ENCODE measurements around the gene CRHR2. TPM values are rescaled to one million over a fixed set of nuclear protein-coding genes. Genes with fewer than 3 reads are reported as not detected.

The CRHR2 gene
- total RNA-seq, 3 donors from 2014 or later, result not detected

DNA sequence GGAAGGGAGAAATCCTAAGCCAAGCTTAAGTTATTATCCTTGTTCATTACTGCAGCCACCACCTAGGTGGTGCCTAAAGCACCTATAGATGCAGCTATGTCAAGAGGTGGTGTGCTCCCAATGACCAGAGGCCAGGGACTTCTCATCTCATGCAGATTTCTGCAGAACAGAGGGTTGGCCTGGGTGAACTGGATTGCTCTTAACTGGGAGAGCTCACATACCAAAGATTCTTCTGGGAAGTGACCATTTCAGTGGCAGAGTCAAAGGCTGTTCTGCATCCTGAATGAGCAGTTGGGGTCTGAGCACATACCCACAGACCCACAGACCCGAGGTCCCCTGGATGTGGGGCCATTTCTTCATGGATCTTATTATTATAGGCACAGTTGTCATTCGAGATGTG is 2.1 kb upstream of the CRHR2 start:
- Histone ChIP-seq H3K36me3 (ENCODE audit: low read depth) (no peaks in the 10 kb centered on the region), H3K4me3 (no peak overlapping the region), H3K4me1 (ENCODE audit: low read depth) (peaks cover 16% of the 10 kb centered on the region), H3K9me3 (no peaks in the 10 kb centered on the region)
- intact Hi-C loops (cut with DNase I, micrococcal nuclease), result no loop called here
- TF ChIP-seq, protein P1, sequence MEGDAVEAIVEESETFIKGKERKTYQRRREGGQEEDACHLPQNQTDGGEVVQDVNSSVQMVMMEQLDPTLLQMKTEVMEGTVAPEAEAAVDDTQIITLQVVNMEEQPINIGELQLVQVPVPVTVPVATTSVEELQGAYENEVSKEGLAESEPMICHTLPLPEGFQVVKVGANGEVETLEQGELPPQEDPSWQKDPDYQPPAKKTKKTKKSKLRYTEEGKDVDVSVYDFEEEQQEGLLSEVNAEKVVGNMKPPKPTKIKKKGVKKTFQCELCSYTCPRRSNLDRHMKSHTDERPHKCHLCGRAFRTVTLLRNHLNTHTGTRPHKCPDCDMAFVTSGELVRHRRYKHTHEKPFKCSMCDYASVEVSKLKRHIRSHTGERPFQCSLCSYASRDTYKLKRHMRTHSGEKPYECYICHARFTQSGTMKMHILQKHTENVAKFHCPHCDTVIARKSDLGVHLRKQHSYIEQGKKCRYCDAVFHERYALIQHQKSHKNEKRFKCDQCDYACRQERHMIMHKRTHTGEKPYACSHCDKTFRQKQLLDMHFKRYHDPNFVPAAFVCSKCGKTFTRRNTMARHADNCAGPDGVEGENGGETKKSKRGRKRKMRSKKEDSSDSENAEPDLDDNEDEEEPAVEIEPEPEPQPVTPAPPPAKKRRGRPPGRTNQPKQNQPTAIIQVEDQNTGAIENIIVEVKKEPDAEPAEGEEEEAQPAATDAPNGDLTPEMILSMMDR (IDR thresholded peaks at IDR 0.05), result no peak
- ATAC-seq (no peak), DNase-seq (no peak)

DNA sequence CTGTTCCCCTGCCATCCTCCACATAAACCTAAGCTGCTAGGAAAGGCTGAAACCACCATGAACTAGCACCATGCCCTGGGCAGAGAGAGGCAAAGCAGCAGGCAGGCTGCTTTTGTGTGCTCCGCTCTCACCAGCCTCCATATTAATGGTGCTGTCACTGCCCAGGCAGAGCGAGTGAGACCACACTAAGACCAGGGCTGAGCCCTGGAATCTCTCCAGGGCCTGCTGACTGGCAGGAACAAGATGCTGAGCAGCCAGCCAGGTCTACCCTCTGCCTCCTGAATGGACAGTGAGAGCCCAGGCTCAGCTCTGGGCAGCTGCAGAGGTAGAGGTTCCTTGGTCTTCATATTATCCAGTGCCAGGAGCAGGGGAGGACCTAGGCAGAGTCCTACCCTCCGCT is 1.6 kb upstream of the CRHR2 start:
- no peak for ATAC-seq
- no peaks in the 10 kb centered on the region for H3K36me3 ChIP-seq (ENCODE audit: low read depth)
- peaks cover 16% of the 10 kb centered on the region for H3K4me1 ChIP-seq (ENCODE audit: low read depth)
- TF ChIP-seq, protein P1 (IDR thresholded peaks at IDR 0.05), result no peak
- H3K4me3 ChIP-seq, result no peak overlapping the region
- intact Hi-C loops (cut with DNase I, micrococcal nuclease), result no loop called here
- H3K9me3 ChIP-seq, result no peaks in the 10 kb centered on the region
- no peak for DNase-seq

DNA sequence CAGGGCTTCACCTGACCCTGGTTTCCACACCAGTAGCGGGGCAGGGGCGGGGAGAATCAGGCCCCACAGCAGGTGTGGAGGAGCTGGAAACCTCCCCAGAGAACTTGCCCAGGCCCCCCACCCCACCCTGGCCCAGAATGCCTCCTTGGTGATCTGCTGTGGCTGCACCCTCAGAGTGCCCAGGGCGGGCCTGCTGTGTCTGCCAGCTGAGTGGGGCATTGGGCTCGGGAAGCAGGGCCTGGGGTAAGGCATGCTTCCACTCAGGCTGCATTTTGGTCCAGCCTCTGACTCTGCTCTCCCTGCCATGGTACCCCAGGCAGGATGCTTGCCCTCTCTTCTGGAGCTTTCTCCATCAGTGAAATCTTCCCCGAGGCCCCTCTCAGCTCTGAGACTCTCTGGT is 1.1 kb upstream of the CRHR2 start:
- H3K4me3 ChIP-seq, result no peak overlapping the region
- intact Hi-C loops (cut with DNase I, micrococcal nuclease), result no loop called here
- TF ChIP-seq, protein P1 (IDR thresholded peaks at IDR 0.05), result no peak

DNA sequence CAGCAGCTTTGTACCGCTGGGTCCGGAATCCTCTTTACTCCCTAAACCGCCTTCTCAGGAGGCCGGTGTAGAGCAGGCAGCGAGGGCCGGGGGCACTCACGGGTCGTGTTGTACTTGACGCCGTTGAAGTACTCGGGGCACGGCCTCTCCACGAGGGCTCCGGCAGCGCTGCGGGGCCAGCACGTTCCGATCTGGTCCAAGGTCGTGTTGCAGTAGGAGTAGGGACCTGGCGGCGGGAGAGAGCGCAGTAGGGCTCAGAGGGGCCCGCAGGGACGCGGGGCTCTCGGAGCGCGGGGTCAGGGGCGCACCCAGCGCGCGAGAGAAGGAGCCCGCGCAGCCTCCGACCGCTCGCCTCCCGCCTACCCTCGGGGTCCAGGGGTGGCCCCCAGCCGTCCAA is 443 bp downstream of the CRHR2 start:
- Histone ChIP-seq H3K36me3 (ENCODE audit: low read depth) (no peaks in the 10 kb centered on the region), H3K4me1 (ENCODE audit: low read depth) (peaks cover 11% of the 10 kb centered on the region), H3K9me3 (no peaks in the 10 kb centered on the region), H3K4me3 (no peak overlapping the region)
- TF ChIP-seq, protein P1 (IDR thresholded peaks at IDR 0.05), result no peak
- intact Hi-C loops (cut with DNase I, micrococcal nuclease), result no loop called here
- ATAC-seq (peak; percentile 17), DNase-seq (no peak)

More for the DNA sequence above, 1.1 kb upstream of the CRHR2 start:
- DNase-seq, result no peak
- Histone ChIP-seq H3K4me1 (ENCODE audit: low read depth) (peaks cover 11% of the 10 kb centered on the region), H3K36me3 (ENCODE audit: low read depth) (no peaks in the 10 kb centered on the region), H3K9me3 (no peaks in the 10 kb centered on the region)
- no peak for ATAC-seq

DNA sequence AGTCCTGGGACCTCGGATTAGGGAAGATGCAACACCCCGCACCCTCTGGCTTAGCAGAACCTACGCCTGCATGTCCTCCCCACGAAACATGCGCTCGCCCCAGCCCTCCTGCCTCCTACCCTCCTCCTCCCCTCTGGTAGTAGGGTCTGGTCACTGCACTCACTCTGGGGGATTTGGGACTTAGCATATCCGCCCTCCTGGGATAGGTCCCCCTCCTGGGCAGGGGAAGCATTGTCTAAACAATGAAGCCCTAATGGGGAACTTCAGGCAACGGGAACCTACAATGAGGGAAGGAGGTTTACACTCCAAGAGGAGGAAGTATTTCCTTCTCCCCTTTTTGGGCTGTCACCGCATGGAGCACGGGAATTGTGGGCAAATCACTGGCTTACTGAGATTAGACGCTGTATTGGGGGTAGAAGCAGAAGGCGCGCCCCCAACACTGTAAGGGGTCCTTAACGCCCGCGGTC is 892 bp downstream of the CRHR2 start:
- TF ChIP-seq, protein P1 (IDR thresholded peaks at IDR 0.05), result no peak
- no peak for ATAC-seq
- intact Hi-C loops (cut with DNase I, micrococcal nuclease), result no loop called here
- no peaks in the 10 kb centered on the region for H3K36me3 ChIP-seq (ENCODE audit: low read depth)
- no peak overlapping the region for H3K4me3 ChIP-seq
- no peak for DNase-seq
- peaks cover 11% of the 10 kb centered on the region for H3K4me1 ChIP-seq (ENCODE audit: low read depth)
- no peaks in the 10 kb centered on the region for H3K9me3 ChIP-seq

DNA sequence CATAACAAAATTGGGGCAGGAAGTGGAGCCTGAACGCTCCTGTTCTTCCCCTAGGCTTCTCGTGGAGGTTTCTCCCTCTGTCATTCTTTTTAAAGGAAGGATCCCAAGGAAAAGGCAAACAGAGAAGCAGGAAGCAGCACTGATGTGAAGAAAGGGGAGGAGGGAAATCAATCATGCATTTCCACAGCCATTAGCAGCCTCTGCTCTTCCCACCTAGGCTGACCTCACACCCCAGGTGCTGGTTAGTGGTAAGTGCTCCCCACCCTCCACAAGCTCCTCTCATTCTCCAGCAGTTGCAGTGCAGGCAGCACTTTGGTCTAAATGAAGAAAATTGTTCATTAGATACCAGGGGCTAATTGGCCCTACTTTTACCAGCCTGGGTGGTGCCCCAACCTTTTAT is 2.6 kb downstream of the CRHR2 start:
- TF ChIP-seq, protein P1 (IDR thresholded peaks at IDR 0.05), result no peak
- Histone ChIP-seq H3K4me3 (no peak overlapping the region), H3K9me3 (no peaks in the 10 kb centered on the region), H3K4me1 (ENCODE audit: low read depth) (peaks cover 11% of the 10 kb centered on the region), H3K36me3 (ENCODE audit: low read depth) (no peaks in the 10 kb centered on the region)
- ATAC-seq (no peak), DNase-seq (no peak)
- intact Hi-C loops (cut with DNase I, micrococcal nuclease), result no loop called here
